GM10266 (cell line): ENCODE measurements around the gene OR2J2.
"Not testable (repeated sequence)": the region's sequence is repeated elsewhere in the genome, so short reads cannot be mapped to it uniquely, and the experiment has no call there.

Source experiments
- DNase-seq: peaks from one replicate; pipeline ENCODE4 v3.0.0; 2012; ENCODE audit errors: extremely low spot score
- TF ChIP-seq, protein P1 (sequence below): IDR thresholded peaks from 2 replicates; pipeline ENCODE4 v1.5.1; 2012; ENCODE audit warnings: mild to moderate bottlenecking, low read depth; ENCODE audit not compliant: control insufficient read depth, insufficient read depth; ENCODE audit errors: missing control alignments

The OR2J2 gene

DNA sequence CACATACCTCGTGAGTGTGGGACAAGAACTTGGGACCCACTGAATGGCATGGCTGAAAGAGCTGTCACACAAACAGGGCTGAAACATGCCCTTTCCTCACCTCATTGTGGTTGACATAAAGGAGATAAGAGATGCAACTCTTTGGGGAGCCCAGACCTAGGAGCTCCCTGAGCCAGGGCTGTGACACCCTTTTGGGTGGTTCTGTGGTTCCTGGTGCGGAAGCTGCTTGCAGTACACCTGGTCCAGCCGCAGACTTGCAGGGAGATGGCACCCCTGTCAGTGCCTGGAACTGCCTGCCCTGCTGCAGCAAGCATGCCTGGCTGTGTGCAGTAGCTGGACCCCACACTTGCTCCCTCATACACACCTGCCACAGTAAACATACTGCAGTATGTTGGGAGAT is 31.3 kb downstream of the OR2J2 start:
- TF ChIP-seq, protein P1, sequence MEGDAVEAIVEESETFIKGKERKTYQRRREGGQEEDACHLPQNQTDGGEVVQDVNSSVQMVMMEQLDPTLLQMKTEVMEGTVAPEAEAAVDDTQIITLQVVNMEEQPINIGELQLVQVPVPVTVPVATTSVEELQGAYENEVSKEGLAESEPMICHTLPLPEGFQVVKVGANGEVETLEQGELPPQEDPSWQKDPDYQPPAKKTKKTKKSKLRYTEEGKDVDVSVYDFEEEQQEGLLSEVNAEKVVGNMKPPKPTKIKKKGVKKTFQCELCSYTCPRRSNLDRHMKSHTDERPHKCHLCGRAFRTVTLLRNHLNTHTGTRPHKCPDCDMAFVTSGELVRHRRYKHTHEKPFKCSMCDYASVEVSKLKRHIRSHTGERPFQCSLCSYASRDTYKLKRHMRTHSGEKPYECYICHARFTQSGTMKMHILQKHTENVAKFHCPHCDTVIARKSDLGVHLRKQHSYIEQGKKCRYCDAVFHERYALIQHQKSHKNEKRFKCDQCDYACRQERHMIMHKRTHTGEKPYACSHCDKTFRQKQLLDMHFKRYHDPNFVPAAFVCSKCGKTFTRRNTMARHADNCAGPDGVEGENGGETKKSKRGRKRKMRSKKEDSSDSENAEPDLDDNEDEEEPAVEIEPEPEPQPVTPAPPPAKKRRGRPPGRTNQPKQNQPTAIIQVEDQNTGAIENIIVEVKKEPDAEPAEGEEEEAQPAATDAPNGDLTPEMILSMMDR, result no peak
- no peak for DNase-seq

DNA sequence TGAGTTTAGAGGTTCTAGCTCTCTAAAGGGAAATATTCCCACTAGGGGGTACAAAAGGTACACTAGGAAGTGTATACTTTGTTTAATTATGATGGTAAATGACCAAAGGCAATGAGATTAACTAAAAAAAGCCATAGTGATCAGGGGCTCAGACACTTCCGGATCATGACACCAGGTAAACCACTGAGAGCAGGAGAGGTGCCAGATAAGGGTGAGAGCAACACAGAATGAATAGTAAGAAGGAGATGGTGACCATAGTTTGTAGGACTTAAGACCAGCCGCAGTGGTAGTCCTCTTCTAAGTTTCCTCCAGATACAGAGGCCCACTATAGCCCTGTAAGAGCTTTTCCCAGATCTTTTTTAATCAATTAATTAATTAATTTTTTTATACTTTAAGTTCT is 40.8 kb downstream of the OR2J2 start:
- no peak for DNase-seq
- TF ChIP-seq, protein P1, result no peak

DNA sequence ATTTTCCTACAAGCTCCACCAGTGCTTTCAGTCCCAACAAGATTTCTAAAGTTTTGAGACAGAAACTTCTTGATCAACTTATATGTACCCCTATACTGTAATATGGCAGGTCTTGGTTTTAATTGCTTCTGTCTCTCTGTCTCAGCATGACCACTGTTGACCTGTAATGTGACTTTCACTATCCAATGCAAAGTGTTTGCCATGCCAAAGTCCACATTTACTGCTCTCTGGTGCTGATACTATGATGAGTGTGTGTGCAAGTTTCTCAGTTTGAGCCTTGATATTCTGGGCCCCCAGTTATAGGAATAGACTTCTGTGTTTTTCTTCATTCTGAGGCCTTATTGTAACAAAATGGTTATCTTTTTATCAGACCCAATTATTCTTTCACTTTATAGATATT is 45.8 kb downstream of the OR2J2 start:
- TF ChIP-seq, protein P1, result no peak
- no peak for DNase-seq

DNA sequence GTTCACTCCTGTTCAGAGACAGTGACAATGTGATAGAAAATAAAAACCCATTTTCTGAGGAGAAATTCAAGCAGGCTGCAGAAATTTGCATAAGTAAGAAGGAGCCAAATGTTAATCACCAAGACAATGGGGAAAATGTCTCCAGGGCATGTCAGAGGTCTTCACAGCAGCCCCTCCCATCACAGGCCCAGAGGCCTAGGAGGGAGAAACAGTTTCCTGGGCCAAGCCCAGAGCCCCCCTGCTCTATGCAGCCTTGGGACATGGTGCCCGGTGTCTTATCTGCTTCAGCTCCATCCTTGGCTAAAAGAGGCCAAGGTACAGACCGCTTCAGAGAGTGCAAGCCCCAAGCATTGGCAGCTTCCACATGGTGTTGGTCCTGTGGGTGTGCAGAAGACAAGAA is 46.5 kb downstream of the OR2J2 start:
- not testable (repeated sequence) for DNase-seq

DNA sequence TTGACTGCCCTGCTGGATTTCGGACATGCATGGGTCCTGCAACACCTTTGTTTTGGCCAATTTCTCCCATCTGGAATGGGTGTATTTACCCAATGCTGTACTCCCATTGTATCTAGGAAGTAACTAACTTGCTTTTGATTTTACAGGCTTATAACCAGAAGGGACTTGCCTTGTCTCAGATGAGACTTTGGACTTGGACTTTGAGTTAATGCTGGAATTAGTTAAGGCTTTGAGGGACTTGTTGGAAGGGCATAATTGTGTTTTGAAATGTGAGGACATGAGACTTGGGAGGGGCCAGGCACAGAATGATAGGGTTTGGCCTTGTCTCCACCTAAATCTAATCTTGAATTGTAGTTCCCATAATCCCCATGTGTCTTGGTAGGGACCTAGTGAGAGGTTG is 47.3 kb downstream of the OR2J2 start:
- DNase-seq, result not testable (repeated sequence)
